HEK293 (cell line): ENCODE measurements around the gene AIG1.

Source experiments
- CTCF ChIA-PET: fragments of 350-600 bp; formaldehyde crosslinking; extraction: SDS; loops from one replicate; lab custom pipeline; 2021; ENCODE audit warnings: antibody characterized with exemption; lab: Yijun Ruan, JAX
- POLR2A ChIA-PET: fragments of 300-600 bp; formaldehyde crosslinking; extraction: SDS; loops from one replicate; lab custom pipeline; 2020; ENCODE audit warnings: antibody characterized with exemption, inconsistent platforms; lab: Yijun Ruan, JAX
- H3K27ac ChIP-seq: fragments of 200-500 bp; sonication (Bioruptor generic); 2 replicates; pipeline ENCODE4 v1.5.1; 2014; ENCODE audit warnings: low read depth, low read length, control low read depth, inconsistent platforms; ENCODE audit errors: extremely low read depth
- H3K36me3 ChIP-seq, 2 experiments: fragments of 200-500 bp in 1 of 2; sonication (Bioruptor generic) in 1 of 2; 1 replicate in 1 of 2; 2 replicates in 1 of 2; pipeline ENCODE4 v1.5.1; 2014 to 2017; ENCODE audit warnings: inconsistent platforms in 2 of 2, low read length in 2 of 2; ENCODE audit not compliant: control insufficient read depth in 2 of 2, insufficient read depth in 1 of 2
- H3K4me1 ChIP-seq: fragments of 200-500 bp; sonication (Bioruptor generic); 2 replicates; pipeline ENCODE4 v1.5.1; 2014; ENCODE audit warnings: mild to moderate bottlenecking, low read length, inconsistent platforms; ENCODE audit not compliant: control insufficient read depth, insufficient read depth
- H3K4me3 ChIP-seq: 2 replicates; pipeline ENCODE4 v1.5.1; 2011; ENCODE audit warnings: low read depth, mild to moderate bottlenecking, control low read depth, low read length, moderate library complexity
- H3K9me3 ChIP-seq: fragments of 200-500 bp; sonication (Bioruptor generic); 2 replicates; pipeline ENCODE4 v1.5.1; 2014; ENCODE audit warnings: low read depth, low read length, inconsistent platforms; ENCODE audit not compliant: control insufficient read depth, insufficient read depth
- BCL11A ChIP-seq: fragments of 450-650 bp; formaldehyde crosslinking; IDR thresholded peaks from 2 replicates; pipeline ENCODE4 v1.5.1; 2016; ENCODE audit warnings: low read depth, missing biosample characterization, missing genetic modification characterization
- EGR2 ChIP-seq: fragments of 450-650 bp; formaldehyde crosslinking; IDR thresholded peaks from 2 replicates; pipeline ENCODE4 v1.5.1; 2016; ENCODE audit warnings: low read depth, missing biosample characterization, missing genetic modification characterization
- GLIS2 ChIP-seq: fragments of 450-650 bp; formaldehyde crosslinking; IDR thresholded peaks from 2 replicates; pipeline ENCODE4 v1.5.1; 2016; ENCODE audit warnings: missing biosample characterization, missing genetic modification characterization
- HOXA7 ChIP-seq: sonication (generic); formaldehyde crosslinking; IDR thresholded peaks from 2 replicates; pipeline ENCODE4 v1.8.1; 2022; ENCODE audit warnings: missing genetic modification reagents, borderline replicate concordance
- HOXC10 ChIP-seq: sonication (generic); formaldehyde crosslinking; IDR thresholded peaks from 2 replicates; pipeline ENCODE4 v1.8.1; 2023; ENCODE audit warnings: mild to moderate bottlenecking, missing genetic modification reagents
- PRDM4 ChIP-seq: fragments of 450-650 bp; formaldehyde crosslinking; IDR thresholded peaks from 2 replicates; pipeline ENCODE4 v1.5.1; 2017; ENCODE audit warnings: missing biosample characterization, missing genetic modification characterization
- REST ChIP-seq: fragments of 450-650 bp; formaldehyde crosslinking; IDR thresholded peaks from 2 replicates; pipeline ENCODE4 v1.5.1; 2016; ENCODE audit warnings: missing biosample characterization, missing genetic modification characterization
- SCRT1 ChIP-seq: fragments of 450-650 bp; formaldehyde crosslinking; IDR thresholded peaks from 2 replicates; pipeline ENCODE4 v1.5.1; 2016; ENCODE audit warnings: missing biosample characterization, missing genetic modification characterization, borderline replicate concordance
- SCRT2 ChIP-seq: fragments of 450-650 bp; formaldehyde crosslinking; IDR thresholded peaks from 2 replicates; pipeline ENCODE4 v1.5.1; 2016; ENCODE audit warnings: missing biosample characterization, missing genetic modification characterization
- SP2 ChIP-seq: fragments of 450-650 bp; formaldehyde crosslinking; IDR thresholded peaks from 2 replicates; pipeline ENCODE4 v1.5.1; 2016; ENCODE audit warnings: missing biosample characterization, missing genetic modification characterization
- SP3 ChIP-seq: fragments of 450-650 bp; formaldehyde crosslinking; IDR thresholded peaks from 2 replicates; pipeline ENCODE4 v1.5.1; 2016; ENCODE audit warnings: missing biosample characterization, missing genetic modification characterization
- ZBTB48 ChIP-seq: fragments of 450-650 bp; formaldehyde crosslinking; IDR thresholded peaks from 2 replicates; pipeline ENCODE4 v1.5.1; 2016; ENCODE audit warnings: missing biosample characterization, missing genetic modification characterization
- ZBTB7A ChIP-seq: fragments of 450-650 bp; formaldehyde crosslinking; IDR thresholded peaks from 2 replicates; pipeline ENCODE4 v1.5.1; 2016; ENCODE audit warnings: low read depth, missing biosample characterization, missing genetic modification characterization
- ZNF112 ChIP-seq: fragments of 450-650 bp; formaldehyde crosslinking; IDR thresholded peaks from 2 replicates; pipeline ENCODE4 v1.5.0; 2017; ENCODE audit warnings: missing biosample characterization, missing genetic modification characterization
- ZNF121 ChIP-seq: fragments of 450-650 bp; formaldehyde crosslinking; IDR thresholded peaks from 2 replicates; pipeline ENCODE4 v1.5.1; 2016; ENCODE audit warnings: missing biosample characterization, missing genetic modification characterization
- ZNF155 ChIP-seq: fragments of 450-650 bp; formaldehyde crosslinking; IDR thresholded peaks from 2 replicates; pipeline ENCODE4 v1.5.1; 2016; ENCODE audit warnings: missing biosample characterization, missing genetic modification characterization
- ZNF354C ChIP-seq: fragments of 450-650 bp; formaldehyde crosslinking; IDR thresholded peaks from 2 replicates; pipeline ENCODE4 v1.5.1; 2016; ENCODE audit warnings: missing biosample characterization, missing genetic modification characterization, low read depth, borderline replicate concordance
- ZNF391 ChIP-seq: fragments of 450-650 bp; formaldehyde crosslinking; IDR thresholded peaks from 2 replicates; pipeline ENCODE4 v1.5.1; 2016; ENCODE audit warnings: low read depth, missing biosample characterization, missing genetic modification characterization, borderline replicate concordance
- ZNF394 ChIP-seq: fragments of 450-650 bp; formaldehyde crosslinking; IDR thresholded peaks from 2 replicates; pipeline ENCODE4 v1.5.1; 2016; ENCODE audit warnings: missing biosample characterization, missing genetic modification characterization, mild to moderate bottlenecking, moderate library complexity, borderline replicate concordance
- ZNF398 ChIP-seq: fragments of 450-650 bp; formaldehyde crosslinking; IDR thresholded peaks from 2 replicates; pipeline ENCODE4 v1.5.1; 2017; ENCODE audit warnings: missing biosample characterization, missing genetic modification characterization
- ZNF639 ChIP-seq: fragments of 450-650 bp; formaldehyde crosslinking; IDR thresholded peaks from 2 replicates; pipeline ENCODE4 v1.5.1; 2016; ENCODE audit warnings: missing biosample characterization, missing genetic modification characterization
- ZNF777 ChIP-seq: fragments of 450-650 bp; formaldehyde crosslinking; IDR thresholded peaks from 2 replicates; pipeline ENCODE4 v1.5.1; 2017; ENCODE audit warnings: missing biosample characterization, missing genetic modification characterization, borderline replicate concordance
- TF ChIP-seq, protein P1 (sequence below): fragments of 450-650 bp; formaldehyde crosslinking; IDR thresholded peaks from 2 replicates; pipeline ENCODE4 v1.5.1; 2016; ENCODE audit warnings: missing biosample characterization, missing genetic modification characterization

AIG1 gene

GRCh38 chr6:143241911-143242310 is 181.2 kb downstream of the AIG1 start:
- TF ChIP-seq REST (no peak), ZNF354C (tag by site-specific recombination) (no peak), PRDM4 (tag by site-specific recombination) (no peak), SCRT1 (tag by site-specific recombination) (no peak), ZNF155 (tag by site-specific recombination) (no peak), HOXC10 (no peak), ZNF391 (tag by site-specific recombination) (no peak), ZBTB48 (tag by site-specific recombination) (no peak), ZNF398 (tag by site-specific recombination) (no peak), HOXA7 (no peak), ZNF639 (no peak), ZNF777 (tag by site-specific recombination) (no peak), ZNF112 (tag by site-specific recombination) (no peak)
- ChIA-PET POLR2A (no interaction called here), CTCF (interaction anchor here (0.5 to 1.0 kb wide), 2 partner anchors 10 to 338 kb away, joined by 3 to 4 read pairs; no protein-coding TSS in a partner anchor)
- no peak overlapping the region for H3K27ac ChIP-seq
- no peak overlapping the region for H3K4me3 ChIP-seq
- no peaks in the 10 kb centered on the region for H3K36me3 ChIP-seq
- no peaks in the 10 kb centered on the region for H3K9me3 ChIP-seq
- no peaks in the 10 kb centered on the region for H3K4me1 ChIP-seq

DNA sequence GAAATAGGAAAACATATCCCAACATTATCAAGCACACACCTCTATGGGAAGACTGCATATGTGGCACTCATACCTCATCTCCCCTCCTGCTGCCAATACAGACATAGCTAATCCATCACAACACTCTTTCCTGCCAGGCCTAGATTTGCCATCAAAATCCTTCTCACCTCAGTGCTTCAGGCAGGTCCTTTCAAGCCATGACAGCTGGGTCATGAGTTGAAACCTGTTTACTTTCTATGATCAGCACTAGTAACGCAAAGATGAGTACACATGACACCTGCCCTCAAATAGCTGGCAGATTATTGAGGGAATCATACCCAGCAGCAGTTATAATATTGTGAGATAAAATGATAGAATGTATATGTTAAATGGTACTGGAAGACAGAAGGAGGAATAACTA is 183.1 kb downstream of the AIG1 start:
- H3K4me3 ChIP-seq: no peak overlapping the region
- TF ChIP-seq SP2 (tag by site-specific recombination) (no peak), ZNF394 (tag by site-specific recombination) (no peak), SP3 (tag by site-specific recombination) (no peak), ZBTB7A (tag by site-specific recombination) (no peak), ZNF121 (tag by site-specific recombination) (no peak), EGR2 (tag by site-specific recombination) (no peak), SCRT2 (tag by site-specific recombination) (no peak), BCL11A (tag by site-specific recombination) (no peak), GLIS2 (no peak)
- TF ChIP-seq, protein P1, sequence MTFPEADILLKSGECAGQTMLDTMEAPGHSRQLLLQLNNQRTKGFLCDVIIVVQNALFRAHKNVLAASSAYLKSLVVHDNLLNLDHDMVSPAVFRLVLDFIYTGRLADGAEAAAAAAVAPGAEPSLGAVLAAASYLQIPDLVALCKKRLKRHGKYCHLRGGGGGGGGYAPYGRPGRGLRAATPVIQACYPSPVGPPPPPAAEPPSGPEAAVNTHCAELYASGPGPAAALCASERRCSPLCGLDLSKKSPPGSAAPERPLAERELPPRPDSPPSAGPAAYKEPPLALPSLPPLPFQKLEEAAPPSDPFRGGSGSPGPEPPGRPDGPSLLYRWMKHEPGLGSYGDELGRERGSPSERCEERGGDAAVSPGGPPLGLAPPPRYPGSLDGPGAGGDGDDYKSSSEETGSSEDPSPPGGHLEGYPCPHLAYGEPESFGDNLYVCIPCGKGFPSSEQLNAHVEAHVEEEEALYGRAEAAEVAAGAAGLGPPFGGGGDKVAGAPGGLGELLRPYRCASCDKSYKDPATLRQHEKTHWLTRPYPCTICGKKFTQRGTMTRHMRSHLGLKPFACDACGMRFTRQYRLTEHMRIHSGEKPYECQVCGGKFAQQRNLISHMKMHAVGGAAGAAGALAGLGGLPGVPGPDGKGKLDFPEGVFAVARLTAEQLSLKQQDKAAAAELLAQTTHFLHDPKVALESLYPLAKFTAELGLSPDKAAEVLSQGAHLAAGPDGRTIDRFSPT (tag by site-specific recombination): no peak
- ChIA-PET CTCF (no interaction called here), POLR2A (no interaction called here)
- H3K27ac ChIP-seq: no peak overlapping the region
- no peaks in the 10 kb centered on the region for H3K9me3 ChIP-seq
- H3K36me3 ChIP-seq: no peaks in the 10 kb centered on the region
- no peaks in the 10 kb centered on the region for H3K4me1 ChIP-seq
